Common myeloid progenitor, CD34-positive (primary cell): ENCODE measurements around the gene PRKCI. TPM values are rescaled to one million over a fixed set of nuclear protein-coding genes. Genes with fewer than 3 reads are reported as not detected.
A peak's percentile ranks its signal among the peaks of the same experiment; 100 is the strongest.

ENCODE experiments used
- CTCF ChIA-PET: fragments of 350-600 bp; sonication (Branson Sonifier 250); formaldehyde crosslinking; loops from one replicate; lab custom pipeline; 2021; ENCODE audit warnings: antibody characterized with exemption; lab: Charles Lee
- POLR2A ChIA-PET: fragments of 350-600 bp; sonication (Branson Sonifier 250); formaldehyde crosslinking; loops from one replicate; lab custom pipeline; 2021; ENCODE audit warnings: antibody characterized with exemption; lab: Charles Lee
- DNase-seq, 3 donors: peaks; one replicate each; pipeline versions ENCODE4 v3.0.0 to v3.0.0-alpha.2; 2013
- H3K27ac ChIP-seq, 2 experiments: 1 replicate in 1 of 2; 2 replicates in 1 of 2; pipeline ENCODE4 v1.7.0; 2013; ENCODE audit warnings: inconsistent platforms in 2 of 2, low read length in 2 of 2, mild to moderate bottlenecking in 2 of 2, low read depth in 1 of 2, moderate library complexity in 1 of 2; ENCODE audit not compliant: severe bottlenecking in 2 of 2, insufficient read depth in 1 of 2, poor library complexity in 1 of 2
- H3K27me3 ChIP-seq, 5 experiments: replicated peaks in 2 of 5; 1 replicate in 3 of 5; 2 replicates in 2 of 5; pipeline versions ENCODE4 v1.6.1 to v1.7.0; 2013; ENCODE audit warnings: low read length in 4 of 5, mild to moderate bottlenecking in 2 of 5, moderate library complexity in 2 of 5, inconsistent platforms in 1 of 5; ENCODE audit not compliant: insufficient read depth in 5 of 5, control insufficient read depth in 4 of 5
- H3K36me3 ChIP-seq, 4 experiments: 1 replicate in 2 of 4; 2 replicates in 2 of 4; pipeline versions ENCODE4 v1.6.1 to v1.7.0; 2013; ENCODE audit warnings: low read length in 3 of 4, control low read depth in 1 of 4, mild to moderate bottlenecking in 1 of 4; ENCODE audit not compliant: control insufficient read depth in 4 of 4, insufficient read depth in 4 of 4
- H3K4me1 ChIP-seq, 4 experiments: 1 replicate in 3 of 4; 2 replicates in 1 of 4; pipeline versions ENCODE4 v1.6.1 to v1.7.1; 2013; ENCODE audit warnings: low read length in 3 of 4, mild to moderate bottlenecking in 3 of 4, control low read depth in 1 of 4, inconsistent platforms in 1 of 4, moderate library complexity in 1 of 4; ENCODE audit not compliant: control insufficient read depth in 4 of 4, insufficient read depth in 4 of 4; ENCODE audit errors: control extremely low read depth in 1 of 4
- H3K4me3 ChIP-seq, 7 experiments: 1 replicate in 4 of 7; 2 replicates in 3 of 7; pipeline versions ENCODE4 v1.5.1 to v1.7.0; 2013; ENCODE audit warnings: mild to moderate bottlenecking in 7 of 7, low read length in 6 of 7, moderate library complexity in 6 of 7, inconsistent platforms in 2 of 7, low read depth in 2 of 7, control low read depth in 1 of 7; ENCODE audit not compliant: insufficient read depth in 4 of 7, control insufficient read depth in 1 of 7; ENCODE audit errors: extremely low read depth in 1 of 7
- H3K9me3 ChIP-seq, 5 experiments: 1 replicate in 4 of 5; 2 replicates in 1 of 5; pipeline versions ENCODE4 v1.6.1 to v1.7.1; 2013; ENCODE audit warnings: low read length in 4 of 5, mild to moderate bottlenecking in 2 of 5, inconsistent platforms in 1 of 5, low read depth in 1 of 5, moderate library complexity in 1 of 5; ENCODE audit not compliant: control insufficient read depth in 4 of 5, insufficient read depth in 2 of 5; ENCODE audit errors: control extremely low read depth in 1 of 5
- whole genome bisulfite sequencing: methylation state at CpG from one replicate; pipeline ENCODE4 v1.1.5; 2013; ENCODE audit not compliant: insufficient coverage; 5-methylcytosine and 5-hydroxymethylcytosine counted together
- polyA plus RNA-seq: library from polyadenylated mRNA; unstranded; fragments of 120-200 nt; gene quantifications from one replicate; pipeline ENCODE4 v1.2.1, GENCODE V29; 2013

Gene PRKCI
- 23.8 TPM for polyA plus RNA-seq

- POLR2A ChIA-PET, result interaction anchor here (0.6 to 1.0 kb wide), 2 partner anchors 135 to 153 kb away, joined by 3 read pairs; partner anchors contain the start of gene SKIL
- CTCF ChIA-PET, result interaction anchor here (1.0 kb wide), 2 partner anchors 10 to 51 kb away, joined by 3 read pairs; no protein-coding TSS in a partner anchor
- Histone ChIP-seq H3K4me1 (peaks cover 0 to 14% (median 7%) of the 10 kb centered on the region in 4 experiments), H3K27me3 (no peaks in the 10 kb centered on the region), H3K9me3 (no peaks in the 10 kb centered on the region), H3K4me3 (peak within 1 kb of the TSS; percentile 68 to 95 (median 72)), H3K27ac (peak within 1 kb of the TSS; percentile 96 to 98), H3K36me3 (no peaks in the 10 kb centered on the region)
- WGBS, result under 1% methylated on average over 43 of the region's 60 CpGs
- DNase-seq, result peak; percentile 96 to 98 (median 97)
These were observed at the start of gene PRKCI for GRCh38 chr3:170221924-170222646. Gene PRKCI, plus strand, starts transcription at chr3:170222424. Its CDS starts 246 bp downstream, at chr3:170222670.

- WGBS, result 20% methylated on average over 1 of the region's 3 CpGs
- no peak overlapping the region for H3K27ac ChIP-seq
- peaks cover 0 to 43% (median 23%) of the 10 kb centered on the region in 4 experiments for H3K36me3 ChIP-seq
- no peaks in the 10 kb centered on the region for H3K27me3 ChIP-seq
- no peaks in the 10 kb centered on the region for H3K9me3 ChIP-seq
- ChIA-PET POLR2A (no interaction called here), CTCF (interaction anchor here (1.0 to 1.2 kb wide), 2 partner anchors 45 to 55 kb away, joined by 3 to 4 read pairs; no protein-coding TSS in a partner anchor)
- DNase-seq, result peak in 2 of 3 donors; percentile 49 to 61
- no peak overlapping the region for H3K4me3 ChIP-seq
- H3K4me1 ChIP-seq, result peaks cover 5 to 28% (median 23%) of the 10 kb centered on the region in 4 experiments
These were observed 43.6 kb upstream of the PRKCI start for GRCh38 chr3:170178651-170179050.

- Histone ChIP-seq H3K36me3 (peaks cover 0 to 37% (median 22%) of the 10 kb centered on the region in 4 experiments), H3K27me3 (no peaks in the 10 kb centered on the region), H3K4me3 (peak overlapping the region in 4 of 7 experiments; percentile 15 to 89 (median 64)), H3K4me1 (peaks cover 5 to 28% (median 23%) of the 10 kb centered on the region in 4 experiments), H3K27ac (peak overlapping the region; percentile 33 to 36), H3K9me3 (no peaks in the 10 kb centered on the region)
- no peak for DNase-seq
- WGBS, result no CpG with 5 or more reads among the region's 1 CpG
- ChIA-PET CTCF (interaction anchor here (1.2 kb wide), 1 partner anchor 54 kb away, joined by 4 read pairs; no protein-coding TSS in a partner anchor), POLR2A (interaction anchor here (1.0 to 2.6 kb wide), 2 partner anchors 97 to 178 kb away, joined by 3 to 7 read pairs; partner anchors contain the start of gene SKIL)
These were observed 42.8 kb upstream of the PRKCI start for GRCh38 chr3:170179432-170179831.

- Histone ChIP-seq H3K4me1 (peaks cover 5 to 28% (median 23%) of the 10 kb centered on the region in 4 experiments), H3K27me3 (no peaks in the 10 kb centered on the region), H3K27ac (peak overlapping the region; percentile 96 to 97), H3K4me3 (peak overlapping the region; percentile 81 to 97 (median 89)), H3K36me3 (peaks cover 0 to 29% (median 18%) of the 10 kb centered on the region in 4 experiments), H3K9me3 (no peaks in the 10 kb centered on the region)
- ChIA-PET POLR2A (interaction anchor here (0.6 to 2.6 kb wide), 3 partner anchors 96 to 177 kb away, joined by 3 to 7 read pairs (median 3); partner anchors contain the start of gene SKIL), CTCF (interaction anchor here (0.6 to 0.9 kb wide), 3 partner anchors 32 to 53 kb away, joined by 3 to 4 read pairs (median 3); no protein-coding TSS in a partner anchor)
- WGBS, result 28% methylated on average over 7 of the region's 16 CpGs
- DNase-seq, result peak; percentile 17 to 71 (median 17)
These were observed 41.9 kb upstream of the PRKCI start for GRCh38 chr3:170180079-170180907.

- POLR2A ChIA-PET, result interaction anchor here (2.6 kb wide), 1 partner anchor 176 kb away, joined by 7 read pairs; the partner anchor contains the start of gene SKIL
- 0% methylated on average over 45 of the region's 71 CpGs for WGBS
- no peaks in the 10 kb centered on the region for H3K9me3 ChIP-seq
- CTCF ChIA-PET, result interaction anchor here (0.8 to 1.0 kb wide), 2 partner anchors 11 to 43 kb away, joined by 3 to 5 read pairs; no protein-coding TSS in a partner anchor
- no peaks in the 10 kb centered on the region for H3K27me3 ChIP-seq
- peak within 1 kb of the TSS; percentile 81 to 97 (median 89) for H3K4me3 ChIP-seq
- H3K27ac ChIP-seq, result peak within 1 kb of the TSS; percentile 96 to 97
- DNase-seq, result peak; percentile 93 to 95 (median 93)
- peaks cover 0 to 22% (median 15%) of the 10 kb centered on the region in 4 experiments for H3K36me3 ChIP-seq
- H3K4me1 ChIP-seq, result peaks cover 5 to 28% (median 23%) of the 10 kb centered on the region in 4 experiments
These were observed 41.0 kb upstream of the PRKCI start, which contains the start of gene PHC3 for GRCh38 chr3:170180908-170181885. Gene PHC3, minus strand, starts transcription at chr3:170181733. Its CDS starts 18 bp downstream, at chr3:170181715.
